Adrenal gland (tissue), 12 donors: ENCODE results near the gene ERICH3. TPM values are rescaled to one million over a fixed set of nuclear protein-coding genes. Genes with fewer than 3 reads are reported as not detected.

ENCODE experiments used
- DNase-seq, 7 donors: peaks; one replicate each; pipeline ENCODE4 v3.0.0-alpha.2; 2019 to 2020
- H3K27ac ChIP-seq, 5 donors: fragments of 200-600 bp; sonication (generic) in 4 of 5; 1 replicate in 3 of 5; 2 replicates in 2 of 5; pipeline versions ENCODE4 v1.5.1 to v1.8.0; 2016 to 2020; ENCODE audit warnings: mild to moderate bottlenecking in 1 of 5
- H3K27me3 ChIP-seq: fragments of 200-600 bp; 2 replicates; pipeline ENCODE4 v1.8.0; 2021
- H3K36me3 ChIP-seq, 2 donors: fragments of 200-600 bp; replicated peaks in 1 of 2; 1 replicate in 1 of 2; 2 replicates in 1 of 2; pipeline versions ENCODE4 v1.5.1 to v1.8.0; 2018 to 2022
- H3K4me1 ChIP-seq, 2 donors: fragments of 200-600 bp; replicated peaks in 1 of 2; 1 replicate in 1 of 2; 2 replicates in 1 of 2; pipeline versions ENCODE4 v1.5.1 to v1.8.0; 2018 to 2021
- H3K4me3 ChIP-seq, 4 donors: fragments of 200-600 bp; sonication (generic) in 3 of 4; one replicate each; pipeline ENCODE4 v1.5.1; 2016 to 2018
- H3K9me3 ChIP-seq, 3 donors: fragments of 200-600 bp; sonication (generic) in 1 of 3; replicated peaks in 1 of 3; 1 replicate in 2 of 3; 2 replicates in 1 of 3; pipeline versions ENCODE4 v1.5.1 to v1.8.0; 2016 to 2021
- CTCF ChIP-seq, 6 experiments: fragments of 450-650 bp in 4 of 6; fragments of 200-600 bp in 2 of 6; sonication (generic) in 1 of 6; IDR thresholded peaks; 1 replicate in 5 of 6; 2 replicates in 1 of 6; pipeline versions ENCODE4 v1.5.1 to v1.8.0; 2016 to 2021; ENCODE audit warnings: antibody characterized with exemption in 6 of 6, mild to moderate bottlenecking in 2 of 6, moderate library complexity in 1 of 6
- POLR2A ChIP-seq, 2 donors: fragments of 450-650 bp; IDR thresholded peaks; one replicate each; pipeline ENCODE4 v1.6.1; 2017; ENCODE audit warnings: antibody characterized with exemption in 2 of 2, mild to moderate bottlenecking in 2 of 2, moderate library complexity in 1 of 2
- WGBS, 4 donors: extraction: QIAGEN DNeasy Blood & Tissue Kit in 2 of 4; methylation state at CpG; one replicate each; pipeline versions ENCODE4 v1.1.5 to v1.1.7; 2013 to 2017; 5-methylcytosine and 5-hydroxymethylcytosine counted together
- intact Hi-C, 2 donors: fragments of 100-400 bp; cut with DNase I; formaldehyde crosslinking; loops; one replicate each; pipeline versions ENCODE4 v1.14.1 to v1.15.0; 2022 to 2023
- polyA plus RNA-seq, 3 donors: library from polyadenylated mRNA; stranded (reverse); fragments of 200-250 nt in 2 of 3; fragments of 350-450 nt in 1 of 3; fragmentation: Illumina TruSeq in 1 of 3; extraction: RNeasy Lipid Tissue Mini Kit (QIAGEN cat#74804) in 1 of 3; gene quantifications; one replicate each; pipeline ENCODE4 v1.2.3, GENCODE V29; 2013 to 2014
- total RNA-seq, 9 donors: library from RNA; depleted of rRNA in 4 of 9; stranded (reverse); fragments of >200 nt in 4 of 9; fragments of 120-200 nt in 1 of 9; fragmentation: NEBNext Ultra II Directional in 1 of 9; extraction: Animal tissue kit (Norgen Biotek cat#: 25700) in 1 of 9; gene quantifications; one replicate each; pipeline versions ENCODE4 v1.1.0 to v1.2.4, GENCODE V29; 2013 to 2023
- donor health status: healthy with polysubstance abuse.
- donor health status: Bipolar disorder and iron deficiency.
- donor health status: DM: yes; HTN: yes; CAD: no.
- donor health status: DM: no; HTN: no; CAD: no.
- donor health status: DM: no; HTN: no; CAD: no.
- donor health status: DM: yes; HTN: yes; CAD: no.

Gene ERICH3
- total and polyA plus RNA-seq, 12 donors: 0.09 to 9.6 (median 1.1) TPM; not detected in 1

GRCh38 chr1:74684301-74684700, 10.7 kb upstream of the ERICH3 start:
- no peak for TF ChIP-seq CTCF (IDR thresholded peaks at IDR 0.05)
- no peak for TF ChIP-seq POLR2A (IDR thresholded peaks at IDR 0.05)
- intact Hi-C loops: no loop called here
- H3K27ac ChIP-seq: no peak overlapping the region
- no peak for DNase-seq
- H3K4me3 ChIP-seq: no peak overlapping the region
- 87 to 96% (median 90%) methylated on average over 2 of the region's 2 CpGs for WGBS, 4 donors
- H3K27me3 ChIP-seq: no peaks in the 10 kb centered on the region
- no peaks in the 10 kb centered on the region for H3K36me3 ChIP-seq
- no peaks in the 10 kb centered on the region for H3K9me3 ChIP-seq
- H3K4me1 ChIP-seq: no peaks in the 10 kb centered on the region

GRCh38 chr1:74683656-74684055, 10.1 kb upstream of the ERICH3 start:
- no peak for TF ChIP-seq POLR2A (IDR thresholded peaks at IDR 0.05)
- TF ChIP-seq CTCF (IDR thresholded peaks at IDR 0.05): no peak
- no peaks in the 10 kb centered on the region for H3K27me3 ChIP-seq
- intact Hi-C loops: no loop called here
- DNase-seq: no peak
- H3K27ac ChIP-seq: no peak overlapping the region
- no peaks in the 10 kb centered on the region for H3K4me1 ChIP-seq
- H3K4me3 ChIP-seq: no peak overlapping the region
- no peaks in the 10 kb centered on the region for H3K9me3 ChIP-seq
- H3K36me3 ChIP-seq: no peaks in the 10 kb centered on the region

DNA sequence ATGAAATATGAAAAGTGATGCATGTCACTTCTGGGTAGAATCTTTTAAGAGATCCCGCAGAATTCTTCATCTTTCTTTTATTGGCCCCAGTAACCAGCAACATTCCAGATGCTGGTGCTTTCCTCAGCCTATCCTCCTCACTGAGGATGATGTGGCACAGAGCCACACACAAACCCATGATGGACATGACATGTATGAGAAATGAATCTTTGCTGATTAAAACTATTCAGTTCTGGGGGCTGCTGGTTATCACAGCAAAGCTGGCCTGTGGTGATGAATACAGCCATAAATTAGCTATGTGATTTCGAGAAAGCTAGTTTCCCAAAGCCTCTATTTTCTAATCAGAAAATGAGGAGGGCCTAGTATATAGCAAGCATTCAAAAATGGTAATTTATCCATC, 8.3 kb upstream of the ERICH3 start:
- no peak for TF ChIP-seq POLR2A (IDR thresholded peaks at IDR 0.05)
- TF ChIP-seq CTCF (IDR thresholded peaks at IDR 0.05): no peak

DNA sequence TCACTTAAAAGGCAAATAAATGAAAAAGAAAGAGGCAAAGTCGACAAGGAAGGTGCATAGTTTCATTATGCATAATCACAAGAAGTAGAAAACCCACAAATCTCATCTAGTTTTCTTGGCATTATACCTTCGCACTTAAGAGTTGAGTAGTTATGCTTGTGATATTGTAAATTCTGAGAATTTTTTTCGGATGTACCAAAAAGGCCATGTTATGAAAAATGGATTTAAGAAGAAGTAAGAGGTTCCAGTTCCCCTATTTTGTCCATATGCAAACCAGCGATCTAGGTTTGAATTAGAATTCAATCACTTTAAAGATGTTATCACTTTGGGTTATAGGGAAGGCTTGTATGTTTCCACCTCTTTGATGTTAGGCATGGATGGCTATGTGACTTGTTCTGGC, 7.9 kb upstream of the ERICH3 start:
- no peak overlapping the region for H3K4me3 ChIP-seq
- 79 to 92% (median 88%) methylated on average over 4 of the region's 4 CpGs for WGBS, 4 donors
- intact Hi-C loops: no loop called here
- H3K4me1 ChIP-seq: no peaks in the 10 kb centered on the region
- no peaks in the 10 kb centered on the region for H3K36me3 ChIP-seq
- no peak for DNase-seq
- no peaks in the 10 kb centered on the region for H3K9me3 ChIP-seq
- no peak for TF ChIP-seq CTCF (IDR thresholded peaks at IDR 0.05)
- no peak for TF ChIP-seq POLR2A (IDR thresholded peaks at IDR 0.05)
- H3K27ac ChIP-seq: no peak overlapping the region
- no peaks in the 10 kb centered on the region for H3K27me3 ChIP-seq

More for the DNA sequence above, 8.3 kb upstream of the ERICH3 start:
- Histone ChIP-seq H3K9me3 (no peaks in the 10 kb centered on the region), H3K4me3 (no peak overlapping the region), H3K36me3 (no peaks in the 10 kb centered on the region), H3K27me3 (no peaks in the 10 kb centered on the region), H3K4me1 (no peaks in the 10 kb centered on the region), H3K27ac (no peak overlapping the region)
- DNase-seq: no peak
- intact Hi-C loops: no loop called here
- WGBS, 4 donors: 54 to 90% (median 63%) methylated on average over 2 of the region's 2 CpGs
